Osteocyte (in vitro differentiated cells): ENCODE results near the gene MBD4. TPM values are rescaled to one million over a fixed set of nuclear protein-coding genes. Genes with fewer than 3 reads are reported as not detected.
"Not testable (repeated sequence)": the region's sequence is repeated elsewhere in the genome, so short reads cannot be mapped to it uniquely, and the experiment has no call there.

ENCODE experiments used
- DNase-seq: peaks from one replicate; pipeline ENCODE4 v3.0.0; 2021; ENCODE audit warnings: mixed read lengths; ENCODE audit not compliant: unreplicated experiment; ENCODE audit errors: extremely low spot score
- H3K27ac Mint-ChIP-seq: one replicate; pipeline ENCODE4 v1.8.0; 2021; ENCODE audit warnings: mild to moderate bottlenecking, mixed read lengths; ENCODE audit not compliant: unreplicated experiment
- H3K27me3 Mint-ChIP-seq: one replicate; pipeline ENCODE4 v1.8.0; 2021; ENCODE audit warnings: mixed read lengths; ENCODE audit not compliant: unreplicated experiment
- H3K36me3 Mint-ChIP-seq: one replicate; pipeline ENCODE4 v1.8.0; 2021; ENCODE audit warnings: mixed read lengths; ENCODE audit not compliant: unreplicated experiment
- H3K4me1 Mint-ChIP-seq: one replicate; pipeline ENCODE4 v1.8.0; 2021; ENCODE audit warnings: mixed read lengths; ENCODE audit not compliant: unreplicated experiment
- H3K4me3 Mint-ChIP-seq: one replicate; pipeline ENCODE4 v1.8.0; 2021; ENCODE audit warnings: mild to moderate bottlenecking, moderate library complexity, mixed read lengths; ENCODE audit not compliant: unreplicated experiment
- H3K9me3 Mint-ChIP-seq: one replicate; pipeline ENCODE4 v1.8.0; 2021; ENCODE audit warnings: mixed read lengths; ENCODE audit not compliant: unreplicated experiment
- total RNA-seq: library from RNA; stranded (reverse); gene quantifications from 2 replicates; pipeline ENCODE4 v1.2.1, GENCODE V29; 2021
- TF ChIP-seq, protein P1 (sequence below): fragments of 200-600 bp; sonication (generic); IDR thresholded peaks from 2 replicates; pipeline ENCODE4 v1.5.0; 2021; ENCODE audit warnings: antibody characterized with exemption, mild to moderate bottlenecking, moderate library complexity

MBD4 gene
- total RNA-seq, 1 donor from 2014 or later = 24.2 TPM

- TF ChIP-seq, protein P1, sequence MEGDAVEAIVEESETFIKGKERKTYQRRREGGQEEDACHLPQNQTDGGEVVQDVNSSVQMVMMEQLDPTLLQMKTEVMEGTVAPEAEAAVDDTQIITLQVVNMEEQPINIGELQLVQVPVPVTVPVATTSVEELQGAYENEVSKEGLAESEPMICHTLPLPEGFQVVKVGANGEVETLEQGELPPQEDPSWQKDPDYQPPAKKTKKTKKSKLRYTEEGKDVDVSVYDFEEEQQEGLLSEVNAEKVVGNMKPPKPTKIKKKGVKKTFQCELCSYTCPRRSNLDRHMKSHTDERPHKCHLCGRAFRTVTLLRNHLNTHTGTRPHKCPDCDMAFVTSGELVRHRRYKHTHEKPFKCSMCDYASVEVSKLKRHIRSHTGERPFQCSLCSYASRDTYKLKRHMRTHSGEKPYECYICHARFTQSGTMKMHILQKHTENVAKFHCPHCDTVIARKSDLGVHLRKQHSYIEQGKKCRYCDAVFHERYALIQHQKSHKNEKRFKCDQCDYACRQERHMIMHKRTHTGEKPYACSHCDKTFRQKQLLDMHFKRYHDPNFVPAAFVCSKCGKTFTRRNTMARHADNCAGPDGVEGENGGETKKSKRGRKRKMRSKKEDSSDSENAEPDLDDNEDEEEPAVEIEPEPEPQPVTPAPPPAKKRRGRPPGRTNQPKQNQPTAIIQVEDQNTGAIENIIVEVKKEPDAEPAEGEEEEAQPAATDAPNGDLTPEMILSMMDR = no peak
- no peak overlapping the region for H3K27ac Mint-ChIP-seq
- peaks cover 4% of the 10 kb centered on the region for H3K4me1 Mint-ChIP-seq
- H3K9me3 Mint-ChIP-seq = no peaks in the 10 kb centered on the region
- peaks cover 3% of the 10 kb centered on the region for H3K27me3 Mint-ChIP-seq
- no peaks in the 10 kb centered on the region for H3K36me3 Mint-ChIP-seq
- no peak for DNase-seq
- no peak overlapping the region for H3K4me3 Mint-ChIP-seq
Observed at GRCh38 chr3:129417326-129417725, 22.4 kb downstream of the MBD4 start.

DNA sequence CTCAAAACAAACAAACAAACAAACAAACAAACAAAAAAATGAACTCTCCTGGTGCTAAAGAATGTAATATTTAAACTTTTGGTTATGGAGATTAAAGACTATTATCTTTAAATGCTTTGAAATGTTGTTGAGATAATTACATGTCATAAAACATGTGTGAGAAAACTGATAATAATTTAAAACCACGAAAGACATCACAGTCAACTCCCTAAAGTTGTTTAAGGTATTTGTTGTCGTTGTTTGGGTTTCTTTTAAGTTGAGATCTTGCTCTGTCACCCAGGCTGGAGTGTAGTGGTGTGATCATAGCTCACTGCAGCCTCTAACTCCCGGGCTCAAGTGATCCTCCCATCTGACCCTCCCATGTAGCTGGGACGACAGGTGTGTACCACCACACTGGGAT, 23.3 kb downstream of the MBD4 start:
- H3K4me3 Mint-ChIP-seq = no peak overlapping the region
- no peak overlapping the region for H3K27ac Mint-ChIP-seq
- peaks cover 3% of the 10 kb centered on the region for H3K27me3 Mint-ChIP-seq
- TF ChIP-seq, protein P1 = no peak
- no peaks in the 10 kb centered on the region for H3K9me3 Mint-ChIP-seq
- peaks cover 4% of the 10 kb centered on the region for H3K4me1 Mint-ChIP-seq
- DNase-seq = no peak
- H3K36me3 Mint-ChIP-seq = no peaks in the 10 kb centered on the region

GRCh38 chr3:129415830-129416229, 23.9 kb downstream of the MBD4 start:
- TF ChIP-seq, protein P1 = no peak
- peaks cover 4% of the 10 kb centered on the region for H3K4me1 Mint-ChIP-seq
- no peak overlapping the region for H3K27ac Mint-ChIP-seq
- no peaks in the 10 kb centered on the region for H3K36me3 Mint-ChIP-seq
- no peaks in the 10 kb centered on the region for H3K9me3 Mint-ChIP-seq
- H3K4me3 Mint-ChIP-seq = no peak overlapping the region
- peaks cover 3% of the 10 kb centered on the region for H3K27me3 Mint-ChIP-seq
- no peak for DNase-seq

DNA sequence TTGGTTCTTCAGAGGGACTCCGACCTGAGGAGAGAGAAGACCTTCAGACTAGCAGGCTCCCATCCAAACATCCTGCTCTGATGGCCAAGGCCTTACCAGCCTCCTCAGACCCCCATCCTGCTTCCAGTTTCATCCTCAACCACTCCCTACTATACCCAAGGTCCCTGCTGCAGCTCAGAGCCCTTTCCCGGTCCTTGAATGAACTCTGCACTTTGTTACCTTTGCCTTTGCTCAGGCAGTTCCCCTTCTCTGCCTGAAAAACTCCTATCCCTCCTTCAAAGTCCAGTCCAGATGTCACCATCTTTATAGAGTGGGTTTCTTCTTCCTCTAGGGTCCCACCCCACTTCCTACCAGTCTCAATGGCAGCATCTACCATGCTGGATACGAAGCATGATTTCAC, 24.4 kb downstream of the MBD4 start:
- Mint-ChIP-seq H3K4me3 (no peak overlapping the region), H3K27ac (no peak overlapping the region), H3K9me3 (no peaks in the 10 kb centered on the region), H3K27me3 (peaks cover 6% of the 10 kb centered on the region), H3K4me1 (peaks cover 4% of the 10 kb centered on the region), H3K36me3 (no peaks in the 10 kb centered on the region)
- TF ChIP-seq, protein P1 = no peak
- no peak for DNase-seq

DNA sequence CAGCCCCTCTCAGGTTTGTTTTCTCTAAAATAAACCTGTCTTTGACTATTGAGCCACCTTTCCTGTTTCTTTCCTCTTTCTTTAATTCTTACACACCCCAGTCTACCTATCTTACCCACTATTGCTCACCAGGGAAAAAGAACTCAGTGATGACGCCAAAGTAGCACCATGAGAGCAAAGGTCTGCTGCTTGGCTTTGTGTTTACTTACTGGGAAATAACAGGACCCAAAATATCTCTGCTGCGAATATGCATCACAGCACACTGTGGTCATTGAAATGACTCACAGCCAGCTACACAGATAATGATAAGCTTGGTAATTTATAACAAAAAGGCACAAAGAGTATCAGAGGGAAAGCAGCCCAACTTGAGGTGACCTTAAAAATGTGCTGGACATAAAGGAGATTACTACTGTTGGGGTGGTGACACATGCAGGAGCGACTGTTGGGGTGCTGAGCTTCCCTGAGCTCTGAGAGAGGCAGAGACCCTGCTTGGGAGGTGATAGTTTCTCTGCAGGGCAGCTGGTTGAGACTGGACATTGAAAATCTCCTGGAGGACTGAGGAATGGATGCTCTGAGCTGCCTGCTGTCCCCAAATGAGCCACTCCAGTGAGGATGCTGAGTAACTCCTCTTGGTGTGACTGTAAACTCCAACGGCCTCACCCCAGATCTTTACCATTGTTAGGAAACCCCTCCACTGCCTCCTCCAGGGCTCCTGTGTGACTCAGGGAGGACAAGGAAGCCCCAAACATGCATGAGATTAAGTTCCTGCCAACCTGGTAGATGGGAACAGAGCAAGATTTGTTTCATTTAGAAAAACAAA, 25.9 kb downstream of the MBD4 start:
- peaks cover 6% of the 10 kb centered on the region for H3K27me3 Mint-ChIP-seq
- no peak for DNase-seq
- no peaks in the 10 kb centered on the region for H3K36me3 Mint-ChIP-seq
- TF ChIP-seq, protein P1 = no peak
- peaks cover 4% of the 10 kb centered on the region for H3K4me1 Mint-ChIP-seq
- H3K9me3 Mint-ChIP-seq = no peaks in the 10 kb centered on the region
- no peak overlapping the region for H3K4me3 Mint-ChIP-seq
- H3K27ac Mint-ChIP-seq = no peak overlapping the region

DNA sequence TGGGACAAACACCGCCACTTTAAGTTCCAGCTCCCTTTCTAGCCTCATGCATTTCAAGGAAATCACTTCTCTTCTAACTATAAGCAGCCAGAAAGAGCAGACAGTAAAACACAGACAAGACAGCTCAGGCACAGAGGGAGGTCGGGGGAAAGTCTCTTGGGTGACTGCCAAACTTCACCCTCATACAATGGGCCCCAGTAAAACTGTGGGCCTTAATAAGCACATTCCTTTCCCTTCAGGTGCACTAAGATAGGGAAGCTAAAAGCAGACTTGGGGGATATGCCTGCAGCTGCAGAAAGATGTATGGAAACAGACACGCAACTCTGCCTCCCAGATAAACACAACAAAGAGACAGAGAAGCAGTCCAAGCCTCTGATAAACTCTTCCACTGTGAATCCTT, 26.5 kb downstream of the MBD4 start:
- not testable (repeated sequence) for H3K27ac Mint-ChIP-seq, H3K9me3 Mint-ChIP-seq, H3K36me3 Mint-ChIP-seq

More for the DNA sequence above, 26.5 kb downstream of the MBD4 start:
- not testable (repeated sequence) for H3K4me3 Mint-ChIP-seq, H3K4me1 Mint-ChIP-seq, DNase-seq, H3K27me3 Mint-ChIP-seq
